C4-2B (cell line): ENCODE measurements around the gene CNTNAP5.

ENCODE experiments used
- CTCF ChIP-seq: fragments of 450-650 bp; conservative IDR thresholded peaks from 2 replicates; pipeline ENCODE4 v1.5.1; 2017; ENCODE audit warnings: mild to moderate bottlenecking
- ZFX ChIP-seq: fragments of 450-650 bp; IDR thresholded peaks from 2 replicates; pipeline ENCODE4 v1.6.1; 2017

DNA sequence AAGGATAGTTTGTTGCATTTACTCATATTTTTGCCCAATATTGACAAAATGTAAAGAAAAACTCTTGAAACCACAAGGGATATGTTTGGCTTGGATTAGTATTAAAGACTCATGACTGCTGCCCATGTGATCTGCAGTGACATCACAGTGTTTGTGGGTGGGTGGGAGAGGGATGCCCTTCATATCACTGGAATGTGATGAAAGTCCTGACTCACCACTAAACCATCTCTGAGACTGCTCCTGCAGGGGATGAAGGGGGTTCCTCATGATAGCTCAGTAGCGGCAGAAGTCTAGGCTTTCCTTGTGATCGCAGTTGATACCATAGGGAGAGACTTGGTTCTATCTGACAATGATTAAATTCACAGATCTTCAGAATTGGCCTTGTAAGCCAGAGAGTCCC lies 451.2 kb downstream of the CNTNAP5 start:
- TF ChIP-seq CTCF (no peak), ZFX (no peak)
